Gastroesophageal sphincter (tissue), 4 donors: ENCODE results near the gene VMP1. TPM values are rescaled to one million over a fixed set of nuclear protein-coding genes. Genes with fewer than 3 reads are reported as not detected.
A peak's percentile ranks its signal among the peaks of the same experiment; 100 is the strongest.
"Not testable (repeated sequence)": the region's sequence is repeated elsewhere in the genome, so short reads cannot be mapped to it uniquely, and the experiment has no call there.

Source experiments
- ATAC-seq: fragments of 150-250 bp; one replicate; pipeline ENCODE4 v1.9.1; 2016; ENCODE audit warnings: mild to moderate bottlenecking, moderate library complexity
- H3K27ac ChIP-seq, 4 donors: fragments of 200-600 bp; sonication (generic) in 3 of 4; 1 replicate in 3 of 4; 2 replicates in 1 of 4; pipeline ENCODE4 v1.5.1; 2016 to 2019
- H3K27me3 ChIP-seq: fragments of 200-600 bp; sonication (generic); one replicate; pipeline ENCODE4 v1.5.1; 2019
- H3K36me3 ChIP-seq, 2 donors: fragments of 200-600 bp; sonication (generic); one replicate each; pipeline ENCODE4 v1.5.1; 2019; ENCODE audit warnings: control low read depth in 1 of 2
- H3K4me1 ChIP-seq, 3 donors: fragments of 200-600 bp; sonication (generic); 1 replicate in 2 of 3; 2 replicates in 1 of 3; pipeline ENCODE4 v1.5.1; 2016 to 2019; ENCODE audit warnings: control low read depth in 2 of 3
- H3K4me3 ChIP-seq, 2 donors: fragments of 200-600 bp; sonication (generic); one replicate each; pipeline ENCODE4 v1.5.1; 2019; ENCODE audit warnings: mild to moderate bottlenecking in 1 of 2, moderate library complexity in 1 of 2
- H3K9me3 ChIP-seq, 3 donors: fragments of 200-600 bp; sonication (generic); one replicate each; pipeline ENCODE4 v1.5.1; 2017 to 2019; ENCODE audit warnings: control low read depth in 2 of 3
- EP300 ChIP-seq: sonication (generic); formaldehyde crosslinking; IDR thresholded peaks from one replicate; pipeline ENCODE4 v1.6.1; 2017; ENCODE audit warnings: antibody characterized with exemption, mild to moderate bottlenecking
- POLR2A ChIP-seq, 2 donors: fragments of 450-650 bp; IDR thresholded peaks; one replicate each; pipeline ENCODE4 v1.6.1; 2017; ENCODE audit warnings: antibody characterized with exemption in 2 of 2, mild to moderate bottlenecking in 2 of 2, moderate library complexity in 1 of 2
- POLR2AphosphoS5 ChIP-seq: sonication (generic); formaldehyde crosslinking; IDR thresholded peaks from one replicate; pipeline ENCODE4 v1.6.1; 2017; ENCODE audit warnings: antibody characterized with exemption
- WGBS, 2 donors: methylation state at CpG; one replicate each; pipeline ENCODE4 v1.1.5; 2018; ENCODE audit warnings: low coverage in 1 of 2; 5-methylcytosine and 5-hydroxymethylcytosine counted together
- total RNA-seq, 4 donors: library from RNA; depleted of rRNA; stranded (reverse); fragments of >200 nt; gene quantifications; one replicate each; pipeline ENCODE4 v1.1.0, GENCODE V29; 2016
- TF ChIP-seq, protein P1 (sequence below), 4 experiments: fragments of 200-600 bp in 2 of 4; fragments of 450-650 bp in 2 of 4; sonication (generic) in 1 of 4; IDR thresholded peaks; one replicate each; pipeline ENCODE4 v1.5.1; 2017 to 2019; ENCODE audit warnings: antibody characterized with exemption in 4 of 4, mild to moderate bottlenecking in 2 of 4, moderate library complexity in 2 of 4

The VMP1 gene
- total RNA-seq, 4 donors from 2014 or later: 50.8 to 175 (median 85.0) TPM

- Histone ChIP-seq H3K36me3 (no peaks in the 10 kb centered on the region), H3K4me3 (no peak overlapping the region), H3K4me1 (peaks cover 0 to 30% (median 26%) of the 10 kb centered on the region in 3 donors), H3K27ac (peak overlapping the region in 3 of 4 donors; percentile 75 to 86 (median 77)), H3K9me3 (no peaks in the 10 kb centered on the region), H3K27me3 (no peaks in the 10 kb centered on the region)
- 59 to 74% methylated on average over 10 of the region's 14 CpGs for WGBS, 2 donors
- peak; percentile 27 for ATAC-seq
- TF ChIP-seq, protein P1, sequence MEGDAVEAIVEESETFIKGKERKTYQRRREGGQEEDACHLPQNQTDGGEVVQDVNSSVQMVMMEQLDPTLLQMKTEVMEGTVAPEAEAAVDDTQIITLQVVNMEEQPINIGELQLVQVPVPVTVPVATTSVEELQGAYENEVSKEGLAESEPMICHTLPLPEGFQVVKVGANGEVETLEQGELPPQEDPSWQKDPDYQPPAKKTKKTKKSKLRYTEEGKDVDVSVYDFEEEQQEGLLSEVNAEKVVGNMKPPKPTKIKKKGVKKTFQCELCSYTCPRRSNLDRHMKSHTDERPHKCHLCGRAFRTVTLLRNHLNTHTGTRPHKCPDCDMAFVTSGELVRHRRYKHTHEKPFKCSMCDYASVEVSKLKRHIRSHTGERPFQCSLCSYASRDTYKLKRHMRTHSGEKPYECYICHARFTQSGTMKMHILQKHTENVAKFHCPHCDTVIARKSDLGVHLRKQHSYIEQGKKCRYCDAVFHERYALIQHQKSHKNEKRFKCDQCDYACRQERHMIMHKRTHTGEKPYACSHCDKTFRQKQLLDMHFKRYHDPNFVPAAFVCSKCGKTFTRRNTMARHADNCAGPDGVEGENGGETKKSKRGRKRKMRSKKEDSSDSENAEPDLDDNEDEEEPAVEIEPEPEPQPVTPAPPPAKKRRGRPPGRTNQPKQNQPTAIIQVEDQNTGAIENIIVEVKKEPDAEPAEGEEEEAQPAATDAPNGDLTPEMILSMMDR (IDR thresholded peaks at IDR 0.05): peak in 2 of 4 experiments; percentile 33 to 37
- TF ChIP-seq POLR2AphosphoS5 (peak; percentile 72), EP300 (no peak)
Observed at GRCh38 chr17:59853168-59853918, 145.9 kb downstream of the VMP1 start.

DNA sequence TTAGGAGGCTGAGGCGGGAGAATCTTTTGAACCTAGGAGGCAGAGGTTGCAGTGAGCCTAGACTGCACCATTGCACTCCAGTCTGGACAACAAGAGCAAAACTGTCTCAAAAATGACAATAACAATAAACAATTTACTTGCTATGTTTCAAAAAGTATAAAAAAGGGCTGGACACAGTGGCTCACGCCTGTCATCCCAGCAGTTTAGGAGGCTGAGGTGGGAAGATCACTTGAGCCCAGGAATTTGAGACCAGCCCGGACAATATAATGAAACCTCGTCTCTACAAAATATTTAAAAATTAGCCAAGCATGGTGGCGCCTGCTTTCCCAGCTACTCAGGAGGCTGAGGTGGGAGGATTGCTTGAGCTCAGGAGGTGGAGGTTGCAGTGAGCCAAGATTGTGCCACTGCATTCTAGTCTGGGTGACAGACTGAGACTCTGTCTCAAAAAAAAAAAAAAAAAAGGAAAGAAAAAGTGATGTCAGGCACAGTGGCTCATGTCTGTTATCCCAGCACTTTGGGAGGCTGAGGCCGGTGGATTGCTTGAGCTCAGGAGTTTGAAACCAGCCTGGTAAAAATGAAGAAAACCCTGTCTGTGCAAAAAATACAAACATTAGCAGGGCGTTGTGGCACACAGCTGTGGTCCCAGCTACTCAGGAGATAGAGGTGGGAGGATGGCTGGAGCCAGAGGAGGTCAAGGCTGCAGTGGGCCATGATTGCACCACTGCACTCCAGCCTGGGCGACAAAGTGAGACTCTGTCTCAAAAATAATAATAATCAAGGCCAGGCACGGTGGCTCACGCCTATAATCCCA, 146.7 kb downstream of the VMP1 start:
- 93 to 95% methylated on average over 5 to 6 of the region's 10 CpGs for WGBS, 2 donors
- not testable (repeated sequence) for H3K9me3 ChIP-seq, H3K4me3 ChIP-seq, H3K27me3 ChIP-seq, H3K36me3 ChIP-seq, ATAC-seq
- H3K4me1 ChIP-seq: peaks cover 0 to 30% (median 26%) of the 10 kb centered on the region in 3 donors
- H3K27ac ChIP-seq: peak overlapping the region in 3 of 4 donors; percentile 75 to 86 (median 77)

DNA sequence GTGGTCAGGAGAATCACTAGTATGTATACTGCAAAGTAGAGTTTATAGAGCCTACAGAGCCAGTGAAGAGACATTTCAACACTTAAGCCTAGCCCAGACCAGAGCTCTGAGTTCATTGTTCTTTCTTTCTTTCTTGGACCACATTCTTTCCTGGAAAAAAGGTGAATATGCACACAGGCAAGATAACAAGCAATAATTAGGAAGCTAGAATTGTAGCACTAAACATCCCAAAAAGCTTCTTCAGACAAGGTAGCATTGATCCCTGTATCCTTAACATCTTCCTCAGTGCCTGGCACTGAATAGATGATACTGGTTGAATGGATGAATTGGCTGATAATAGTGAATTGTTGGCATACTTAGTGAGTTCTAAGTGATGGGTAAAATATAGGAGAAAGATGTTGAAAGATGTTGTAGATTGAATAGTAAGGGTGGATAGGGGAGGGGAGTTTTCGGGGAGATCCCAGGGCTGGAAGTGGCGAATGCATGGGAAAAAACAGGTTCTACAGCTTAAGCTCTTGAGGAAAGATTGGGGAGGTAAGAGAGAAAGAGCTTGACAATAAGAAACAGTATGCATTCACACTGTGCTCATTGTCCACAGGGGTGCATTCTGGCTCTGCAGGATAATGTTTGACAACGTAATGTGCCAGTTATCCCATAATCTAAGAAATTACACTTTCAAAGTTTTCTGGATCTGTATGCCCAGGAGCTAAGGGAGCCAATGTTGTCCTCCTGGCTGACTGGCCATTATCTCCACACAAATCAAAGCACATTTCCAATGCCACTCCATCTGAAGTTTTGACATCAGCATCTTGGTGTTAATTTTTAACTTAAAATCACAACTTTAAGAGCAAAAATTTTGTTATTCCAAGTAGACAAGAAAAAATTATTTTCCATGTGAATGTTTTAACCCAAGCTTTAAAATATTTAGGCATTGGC, 149.7 kb downstream of the VMP1 start:
- H3K4me1 ChIP-seq: peaks cover 0 to 16% (median 15%) of the 10 kb centered on the region in 3 donors
- TF ChIP-seq, protein P1 (IDR thresholded peaks at IDR 0.05): no peak
- TF ChIP-seq POLR2A (IDR thresholded peaks at IDR 0.05) (no peak), POLR2AphosphoS5 (no peak), EP300 (no peak)
- WGBS, 2 donors: 89 to 90% methylated on average over 1 to 3 of the region's 3 CpGs
- no peak overlapping the region for H3K4me3 ChIP-seq
- H3K27me3 ChIP-seq: no peaks in the 10 kb centered on the region
- ATAC-seq: no peak
- H3K27ac ChIP-seq: no peak overlapping the region
- H3K9me3 ChIP-seq: no peaks in the 10 kb centered on the region
- H3K36me3 ChIP-seq: peaks cover 0 to 18% of the 10 kb centered on the region in 2 donors

- no peaks in the 10 kb centered on the region for H3K27me3 ChIP-seq
- H3K4me3 ChIP-seq: no peak overlapping the region
- H3K36me3 ChIP-seq: peaks cover 0 to 29% of the 10 kb centered on the region in 2 donors
- WGBS, 2 donors: 87 to 88% methylated on average over 5 of the region's 5 CpGs
- ATAC-seq: no peak
- no peaks in the 10 kb centered on the region for H3K9me3 ChIP-seq
- TF ChIP-seq POLR2AphosphoS5: no peak
- TF ChIP-seq, protein P1 (IDR thresholded peaks at IDR 0.05): no peak
- H3K4me1 ChIP-seq: peaks cover 0 to 6% (median 3%) of the 10 kb centered on the region in 3 donors
- H3K27ac ChIP-seq: no peak overlapping the region
Observed at GRCh38 chr17:59858167-59858816, 150.8 kb downstream of the VMP1 start.
